ENCODE data around the gene STUB1.

Gene STUB1

GRCh38 chr16:652454-653305, 27.5 kb upstream of the STUB1 start:
- Histone ChIP-seq H3K9ac (ENCODE audit: low read depth in 1 of 2, low read length in 2 of 2) (no peak overlapping the region), H3K9me3 (ENCODE audit: control insufficient read depth in 2 of 2, low read length in 2 of 2) (no peaks in the 10 kb centered on the region), H3K4me1 (ENCODE audit: control insufficient read depth in 2 of 2, insufficient read depth in 2 of 2, low read length in 2 of 2) (peaks cover 16 to 22% of the 10 kb centered on the region in 2 donors)

GRCh38 chr16:654034-654433, 26.2 kb upstream of the STUB1 start:
- H3K36me3 ChIP-seq (ENCODE audit: control insufficient read depth in 2 of 2, insufficient read depth in 2 of 2, low read length in 2 of 2): peaks cover 1 to 2% of the 10 kb centered on the region in 2 donors
- H3K4me3 ChIP-seq (ENCODE audit: low read length in 2 of 2): no peak overlapping the region
- H3K27ac ChIP-seq (ENCODE audit: low read depth in 2 of 2, low read length in 2 of 2): no peak overlapping the region
- no peak overlapping the region for H3K9ac ChIP-seq (ENCODE audit: low read depth in 1 of 2, low read length in 2 of 2)
- no peaks in the 10 kb centered on the region for H3K9me3 ChIP-seq (ENCODE audit: control insufficient read depth in 2 of 2, low read length in 2 of 2)
- peaks cover 4 to 8% of the 10 kb centered on the region in 2 donors for H3K4me1 ChIP-seq (ENCODE audit: control insufficient read depth in 2 of 2, insufficient read depth in 2 of 2, low read length in 2 of 2)
- H3K27me3 ChIP-seq (ENCODE audit: control insufficient read depth in 2 of 2, insufficient read depth in 2 of 2, low read length in 2 of 2): no peaks in the 10 kb centered on the region

More at GRCh38 chr16:652454-653305, 27.5 kb upstream of the STUB1 start:
- H3K27me3 ChIP-seq (ENCODE audit: control insufficient read depth in 2 of 2, insufficient read depth in 2 of 2, low read length in 2 of 2): no peaks in the 10 kb centered on the region
- H3K27ac ChIP-seq (ENCODE audit: low read depth in 2 of 2, low read length in 2 of 2): no peak overlapping the region
- no peaks in the 10 kb centered on the region for H3K36me3 ChIP-seq (ENCODE audit: control insufficient read depth in 2 of 2, insufficient read depth in 2 of 2, low read length in 2 of 2)
- H3K4me3 ChIP-seq (ENCODE audit: low read length in 2 of 2): no peak overlapping the region

GRCh38 chr16:657487-657886, 22.7 kb upstream of the STUB1 start:
- peaks cover 9% of the 10 kb centered on the region in 2 donors for H3K4me1 ChIP-seq (ENCODE audit: control insufficient read depth in 2 of 2, insufficient read depth in 2 of 2, low read length in 2 of 2)
- no peak overlapping the region for H3K9ac ChIP-seq (ENCODE audit: low read depth in 1 of 2, low read length in 2 of 2)
- no peak overlapping the region for H3K27ac ChIP-seq (ENCODE audit: low read depth in 2 of 2, low read length in 2 of 2)
- no peak overlapping the region for H3K4me3 ChIP-seq (ENCODE audit: low read length in 2 of 2)
- H3K27me3 ChIP-seq (ENCODE audit: control insufficient read depth in 2 of 2, insufficient read depth in 2 of 2, low read length in 2 of 2): no peaks in the 10 kb centered on the region
- H3K36me3 ChIP-seq (ENCODE audit: control insufficient read depth in 2 of 2, insufficient read depth in 2 of 2, low read length in 2 of 2): peaks cover 1 to 2% of the 10 kb centered on the region in 2 donors
- no peaks in the 10 kb centered on the region for H3K9me3 ChIP-seq (ENCODE audit: control insufficient read depth in 2 of 2, low read length in 2 of 2)

GRCh38 chr16:658679-659571, 21.3 kb upstream of the STUB1 start:
- no peak overlapping the region for H3K27ac ChIP-seq (ENCODE audit: low read depth in 2 of 2, low read length in 2 of 2)
- H3K27me3 ChIP-seq (ENCODE audit: control insufficient read depth in 2 of 2, insufficient read depth in 2 of 2, low read length in 2 of 2): no peaks in the 10 kb centered on the region
- H3K36me3 ChIP-seq (ENCODE audit: control insufficient read depth in 2 of 2, insufficient read depth in 2 of 2, low read length in 2 of 2): peaks cover 1 to 2% of the 10 kb centered on the region in 2 donors
- H3K4me3 ChIP-seq (ENCODE audit: low read length in 2 of 2): no peak overlapping the region
- no peaks in the 10 kb centered on the region for H3K9me3 ChIP-seq (ENCODE audit: control insufficient read depth in 2 of 2, low read length in 2 of 2)
- H3K9ac ChIP-seq (ENCODE audit: low read depth in 1 of 2, low read length in 2 of 2): no peak overlapping the region
- H3K4me1 ChIP-seq (ENCODE audit: control insufficient read depth in 2 of 2, insufficient read depth in 2 of 2, low read length in 2 of 2): peaks cover 9% of the 10 kb centered on the region in 2 donors

GRCh38 chr16:659618-660017, 20.6 kb upstream of the STUB1 start:
- H3K4me3 ChIP-seq (ENCODE audit: low read length in 2 of 2): no peak overlapping the region
- H3K4me1 ChIP-seq (ENCODE audit: control insufficient read depth in 2 of 2, insufficient read depth in 2 of 2, low read length in 2 of 2): peaks cover 9% of the 10 kb centered on the region in 2 donors
- H3K27me3 ChIP-seq (ENCODE audit: control insufficient read depth in 2 of 2, insufficient read depth in 2 of 2, low read length in 2 of 2): no peaks in the 10 kb centered on the region
- H3K9ac ChIP-seq (ENCODE audit: low read depth in 1 of 2, low read length in 2 of 2): no peak overlapping the region
- H3K36me3 ChIP-seq (ENCODE audit: control insufficient read depth in 2 of 2, insufficient read depth in 2 of 2, low read length in 2 of 2): peaks cover 1 to 2% of the 10 kb centered on the region in 2 donors
- H3K27ac ChIP-seq (ENCODE audit: low read depth in 2 of 2, low read length in 2 of 2): no peak overlapping the region
- H3K9me3 ChIP-seq (ENCODE audit: control insufficient read depth in 2 of 2, low read length in 2 of 2): no peaks in the 10 kb centered on the region

- Histone ChIP-seq H3K4me1 (ENCODE audit: control insufficient read depth in 2 of 2, insufficient read depth in 2 of 2, low read length in 2 of 2) (peaks cover 9% of the 10 kb centered on the region in 2 donors), H3K27ac (ENCODE audit: low read depth in 2 of 2, low read length in 2 of 2) (peak overlapping the region; percentile 52 to 68), H3K36me3 (ENCODE audit: control insufficient read depth in 2 of 2, insufficient read depth in 2 of 2, low read length in 2 of 2) (peaks cover 1 to 2% of the 10 kb centered on the region in 2 donors), H3K9me3 (ENCODE audit: control insufficient read depth in 2 of 2, low read length in 2 of 2) (no peaks in the 10 kb centered on the region), H3K4me3 (ENCODE audit: low read length in 2 of 2) (peak overlapping the region in 1 of 2 donors; percentile 50), H3K27me3 (ENCODE audit: control insufficient read depth in 2 of 2, insufficient read depth in 2 of 2, low read length in 2 of 2) (no peaks in the 10 kb centered on the region), H3K9ac (ENCODE audit: low read depth in 1 of 2, low read length in 2 of 2) (peak overlapping the region in 1 of 2 donors; percentile 19)
These were observed 20.1 kb upstream of the STUB1 start for GRCh38 chr16:660132-660458.

GRCh38 chr16:660459-661183, 19.6 kb upstream of the STUB1 start:
- Histone ChIP-seq H3K9ac (ENCODE audit: low read depth in 1 of 2, low read length in 2 of 2) (peak overlapping the region in 1 of 2 donors; percentile 19), H3K36me3 (ENCODE audit: control insufficient read depth in 2 of 2, insufficient read depth in 2 of 2, low read length in 2 of 2) (peaks cover 1 to 2% of the 10 kb centered on the region in 2 donors), H3K4me3 (ENCODE audit: low read length in 2 of 2) (peak overlapping the region; percentile 41 to 50), H3K27me3 (ENCODE audit: control insufficient read depth in 2 of 2, insufficient read depth in 2 of 2, low read length in 2 of 2) (no peaks in the 10 kb centered on the region), H3K27ac (ENCODE audit: low read depth in 2 of 2, low read length in 2 of 2) (peak overlapping the region; percentile 52 to 68), H3K4me1 (ENCODE audit: control insufficient read depth in 2 of 2, insufficient read depth in 2 of 2, low read length in 2 of 2) (peaks cover 9% of the 10 kb centered on the region in 2 donors), H3K9me3 (ENCODE audit: control insufficient read depth in 2 of 2, low read length in 2 of 2) (no peaks in the 10 kb centered on the region)

- Histone ChIP-seq H3K4me1 (ENCODE audit: control insufficient read depth in 2 of 2, insufficient read depth in 2 of 2, low read length in 2 of 2) (peaks cover 9% of the 10 kb centered on the region in 2 donors), H3K9me3 (ENCODE audit: control insufficient read depth in 2 of 2, low read length in 2 of 2) (no peaks in the 10 kb centered on the region), H3K36me3 (ENCODE audit: control insufficient read depth in 2 of 2, insufficient read depth in 2 of 2, low read length in 2 of 2) (peaks cover 1 to 2% of the 10 kb centered on the region in 2 donors), H3K27ac (ENCODE audit: low read depth in 2 of 2, low read length in 2 of 2) (peak overlapping the region in 1 of 2 donors; percentile 52), H3K4me3 (ENCODE audit: low read length in 2 of 2) (peak overlapping the region in 1 of 2 donors; percentile 39), H3K27me3 (ENCODE audit: control insufficient read depth in 2 of 2, insufficient read depth in 2 of 2, low read length in 2 of 2) (no peaks in the 10 kb centered on the region), H3K9ac (ENCODE audit: low read depth in 1 of 2, low read length in 2 of 2) (peak overlapping the region in 1 of 2 donors; percentile 8)
These were observed 18.9 kb upstream of the STUB1 start for GRCh38 chr16:661184-661821.

- H3K36me3 ChIP-seq (ENCODE audit: control insufficient read depth in 2 of 2, insufficient read depth in 2 of 2, low read length in 2 of 2): peaks cover 1 to 2% of the 10 kb centered on the region in 2 donors
These were observed 18.1 kb upstream of the STUB1 start for GRCh38 chr16:662095-662494.

More at GRCh38 chr16:662095-662494, 18.1 kb upstream of the STUB1 start:
- no peak overlapping the region for H3K4me3 ChIP-seq (ENCODE audit: low read length in 2 of 2)
- H3K4me1 ChIP-seq (ENCODE audit: control insufficient read depth in 2 of 2, insufficient read depth in 2 of 2, low read length in 2 of 2): peaks cover 9% of the 10 kb centered on the region in 2 donors
- no peak overlapping the region for H3K9ac ChIP-seq (ENCODE audit: low read depth in 1 of 2, low read length in 2 of 2)
- H3K27me3 ChIP-seq (ENCODE audit: control insufficient read depth in 2 of 2, insufficient read depth in 2 of 2, low read length in 2 of 2): no peaks in the 10 kb centered on the region
- H3K9me3 ChIP-seq (ENCODE audit: control insufficient read depth in 2 of 2, low read length in 2 of 2): no peaks in the 10 kb centered on the region
- H3K27ac ChIP-seq (ENCODE audit: low read depth in 2 of 2, low read length in 2 of 2): no peak overlapping the region
